GM18861 (cell line): ENCODE results near the gene ANP32A.

ENCODE experiments used
- ATAC-seq: cut with Tn5 transposase; IDR thresholded peaks from one replicate; pipeline ENCODE4 v1.9.1; 2021; ENCODE audit not compliant: unreplicated experiment

Gene ANP32A

DNA sequence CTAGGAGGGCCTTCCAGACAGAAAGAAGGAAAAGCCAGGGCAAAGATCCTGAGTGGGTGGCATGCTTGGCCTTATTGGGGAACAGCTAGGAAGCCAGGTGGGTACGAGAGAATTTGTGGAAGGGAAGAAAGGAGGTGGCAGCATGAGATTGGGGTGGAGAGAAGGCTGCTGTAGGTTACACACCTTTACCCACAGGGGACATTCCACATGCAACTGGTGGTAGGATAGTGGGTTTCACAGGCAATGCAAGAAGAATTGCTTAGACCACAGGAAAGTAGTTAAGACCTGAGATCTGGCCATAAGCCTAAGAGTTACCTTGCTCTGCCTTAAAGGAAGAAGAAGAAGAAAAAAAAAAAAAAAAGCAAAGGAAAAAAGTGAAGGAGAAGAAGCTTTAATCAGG is 19.8 kb downstream of the ANP32A start:
- ATAC-seq, result no peak

DNA sequence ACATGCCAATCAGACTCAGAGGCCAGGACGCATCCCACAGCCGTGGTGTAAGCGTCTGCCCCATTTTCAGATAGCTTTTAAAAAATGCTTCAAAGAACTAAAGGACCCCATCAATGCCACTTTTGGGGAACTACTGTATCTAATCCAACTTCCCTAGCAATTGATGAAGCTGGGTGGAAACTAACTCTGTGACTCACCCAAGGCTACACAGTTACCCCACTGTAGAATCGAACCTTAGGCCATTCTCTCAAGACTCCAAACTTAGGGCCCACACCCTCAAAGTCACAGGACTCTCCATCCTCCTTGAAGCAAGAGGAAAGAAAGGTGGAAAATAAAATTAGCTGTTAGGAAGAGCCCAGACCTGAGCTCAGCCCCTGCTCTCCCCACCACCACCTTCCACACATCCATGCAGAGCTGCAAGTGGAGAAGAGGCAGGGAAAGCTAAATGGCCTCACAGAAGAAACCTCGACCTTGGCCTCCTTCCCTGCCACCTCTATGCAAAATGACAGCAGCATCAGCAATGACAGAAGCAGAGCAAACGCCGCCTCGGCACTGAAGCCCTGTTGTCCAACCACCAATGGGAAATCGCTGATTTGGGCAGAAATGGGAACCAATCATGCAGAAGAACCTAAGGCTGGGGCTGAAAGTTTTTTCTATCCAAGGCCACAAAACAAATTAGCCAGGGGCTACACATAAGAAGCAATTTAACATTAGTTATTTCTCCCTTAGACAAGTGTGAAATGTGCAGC is 22.2 kb downstream of the ANP32A start:
- no peak for ATAC-seq

DNA sequence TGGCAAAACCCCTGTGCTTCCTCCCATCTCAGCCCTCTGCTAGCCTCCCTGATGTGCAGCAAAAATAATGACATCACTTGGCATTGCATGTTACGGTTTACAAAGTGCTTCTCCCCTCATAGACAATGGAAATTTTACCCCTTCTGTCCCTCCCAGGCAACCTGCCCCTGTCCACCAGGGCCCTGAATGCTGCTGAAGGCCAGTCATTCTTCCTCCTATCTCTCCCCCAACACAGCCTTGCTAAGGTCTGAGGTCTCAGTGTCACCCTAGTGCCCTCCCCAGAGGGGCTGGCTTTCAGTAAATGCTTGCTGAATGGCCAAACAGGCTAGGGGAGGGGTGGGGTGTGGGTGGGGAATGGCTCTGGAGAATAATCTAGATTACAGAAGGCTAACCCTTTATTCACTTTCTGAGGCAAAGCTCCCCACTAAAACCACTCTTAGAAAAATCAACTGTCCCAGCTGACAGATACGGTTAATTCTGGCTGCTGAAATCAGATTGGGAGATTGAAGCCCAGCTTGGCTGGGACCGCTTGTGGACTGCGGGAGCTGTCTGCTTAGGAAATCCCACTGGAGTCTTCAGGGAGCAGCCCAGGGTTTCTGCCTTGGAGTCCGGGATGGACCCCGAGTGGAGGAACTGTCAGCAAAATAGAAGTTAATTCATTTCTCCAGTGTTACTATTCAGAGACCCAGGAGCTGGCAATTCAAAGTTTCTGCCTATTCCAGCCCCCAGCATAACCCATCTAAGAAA is 22.9 kb downstream of the ANP32A start:
- no peak for ATAC-seq

DNA sequence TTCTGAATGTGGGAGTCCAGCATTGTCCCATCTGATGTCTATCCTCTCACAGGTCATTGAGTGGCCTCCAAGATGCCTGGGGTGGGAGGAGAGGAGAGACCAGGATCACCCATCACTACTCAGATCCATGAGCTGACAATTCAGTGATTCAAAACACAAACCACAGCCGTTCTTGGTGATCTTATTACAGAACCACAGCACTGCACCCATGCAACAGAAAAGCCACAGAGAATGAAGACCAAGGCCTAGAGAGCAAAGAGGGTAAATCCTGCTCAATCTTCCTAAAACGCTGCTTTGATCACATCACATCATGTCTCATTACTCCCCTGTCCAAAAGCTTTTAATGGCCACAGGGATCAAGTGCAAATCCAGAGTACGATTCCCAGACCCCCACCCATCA is 23.5 kb downstream of the ANP32A start:
- no peak for ATAC-seq

DNA sequence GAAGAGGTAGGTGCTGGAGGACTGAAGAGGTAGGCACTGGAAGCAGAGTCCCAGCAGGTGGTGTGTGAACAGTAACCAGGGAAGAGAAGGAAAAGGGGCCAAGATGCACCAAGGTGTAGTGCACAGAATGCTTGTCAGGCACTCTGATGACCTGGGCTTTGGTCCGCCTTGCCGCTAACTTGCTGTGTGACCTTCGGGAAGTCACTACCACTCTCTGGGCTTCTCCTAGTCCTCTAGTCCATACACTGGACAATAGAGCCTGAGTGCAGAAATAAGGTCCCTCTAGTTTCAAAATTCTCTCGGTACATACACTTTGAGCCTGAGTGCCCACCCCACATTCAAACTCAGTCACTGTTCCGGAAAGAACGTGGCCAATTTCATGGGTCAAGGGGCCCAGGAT is 24.1 kb downstream of the ANP32A start:
- ATAC-seq, result no peak

DNA sequence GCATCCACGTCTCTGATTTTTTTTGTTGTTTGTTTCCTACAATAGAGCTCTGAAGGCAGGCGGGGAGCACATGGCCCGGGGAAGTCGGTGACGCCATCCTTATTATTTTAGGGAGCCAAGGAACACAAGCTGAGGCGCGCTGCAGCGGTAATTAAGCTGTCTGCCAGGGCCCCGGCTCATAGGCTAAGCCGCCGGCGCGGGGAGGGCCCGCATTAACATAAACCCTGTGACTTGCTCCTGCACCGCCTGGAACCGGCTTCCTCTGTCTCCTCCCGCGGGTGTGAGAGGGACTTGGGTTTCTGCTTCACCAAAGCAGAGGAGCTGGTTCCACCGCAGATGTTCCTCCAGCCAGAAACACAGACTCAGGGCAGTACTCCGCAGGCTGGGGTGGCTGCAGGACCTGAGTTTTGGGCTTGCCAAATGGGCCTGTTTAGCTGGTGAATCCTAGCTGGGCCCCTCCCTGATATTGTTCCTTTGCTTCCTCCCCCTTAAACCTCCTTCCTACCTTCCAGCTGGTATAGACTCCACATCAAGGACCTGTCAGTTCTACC is 25.3 kb downstream of the ANP32A start:
- peak; percentile 47 for ATAC-seq

DNA sequence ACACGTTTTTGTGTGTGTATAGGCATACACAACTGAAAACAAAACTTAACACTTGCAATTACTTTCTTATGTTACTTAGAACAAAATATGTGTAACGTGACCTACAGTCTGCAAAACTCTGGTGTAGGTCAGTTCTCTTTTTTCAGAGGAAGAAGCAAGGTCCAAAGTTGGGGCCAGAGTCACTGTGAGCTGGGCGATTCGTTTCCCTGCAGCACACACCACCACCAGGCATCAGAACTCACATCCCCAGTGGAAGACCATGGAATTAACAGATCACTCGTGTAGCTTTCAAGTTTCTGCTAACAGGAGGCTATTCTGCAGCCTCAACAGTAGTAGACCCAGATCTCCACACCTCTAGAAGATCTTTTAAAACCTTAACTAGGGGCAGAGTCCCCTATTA is 25.8 kb downstream of the ANP32A start:
- no peak for ATAC-seq

DNA sequence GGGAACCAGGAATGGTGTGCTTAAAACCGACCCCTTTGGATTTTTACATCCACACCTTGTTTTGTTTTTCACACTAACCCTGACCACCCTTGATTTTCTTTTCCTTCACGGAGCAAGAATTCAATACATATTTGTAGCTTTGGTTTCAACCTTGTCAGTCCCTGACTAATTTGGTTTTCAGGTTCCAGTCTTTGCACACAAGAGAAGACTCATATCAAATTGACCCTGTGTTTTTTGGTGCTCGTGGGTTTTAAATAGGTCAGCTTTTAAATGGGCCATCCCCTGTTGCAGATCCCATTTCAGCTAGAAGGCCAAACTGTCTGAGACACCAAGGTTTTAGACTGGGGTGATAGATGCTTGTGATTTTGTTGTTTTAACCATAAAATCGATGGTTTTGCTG is 26.4 kb downstream of the ANP32A start:
- no peak for ATAC-seq

DNA sequence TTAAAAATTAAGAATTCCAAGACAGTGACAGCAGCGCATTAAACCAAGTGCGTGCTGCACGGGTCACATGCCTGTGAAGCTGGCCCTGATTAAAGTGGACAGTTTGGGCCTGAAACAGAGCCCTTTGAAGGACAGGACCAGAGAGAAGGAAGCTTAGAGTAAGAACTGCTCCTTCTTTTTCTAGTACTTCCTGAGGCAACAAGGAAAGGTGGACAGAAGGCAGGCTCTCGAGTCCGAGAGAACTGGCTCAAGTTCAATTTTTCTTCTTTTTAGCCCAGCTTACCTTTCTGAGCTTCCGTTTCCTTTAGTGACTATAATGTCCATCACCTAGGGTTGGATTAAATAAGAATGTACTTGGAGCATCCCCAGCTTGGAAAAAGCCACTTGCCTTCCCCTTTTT is 26.9 kb downstream of the ANP32A start:
- no peak for ATAC-seq

DNA sequence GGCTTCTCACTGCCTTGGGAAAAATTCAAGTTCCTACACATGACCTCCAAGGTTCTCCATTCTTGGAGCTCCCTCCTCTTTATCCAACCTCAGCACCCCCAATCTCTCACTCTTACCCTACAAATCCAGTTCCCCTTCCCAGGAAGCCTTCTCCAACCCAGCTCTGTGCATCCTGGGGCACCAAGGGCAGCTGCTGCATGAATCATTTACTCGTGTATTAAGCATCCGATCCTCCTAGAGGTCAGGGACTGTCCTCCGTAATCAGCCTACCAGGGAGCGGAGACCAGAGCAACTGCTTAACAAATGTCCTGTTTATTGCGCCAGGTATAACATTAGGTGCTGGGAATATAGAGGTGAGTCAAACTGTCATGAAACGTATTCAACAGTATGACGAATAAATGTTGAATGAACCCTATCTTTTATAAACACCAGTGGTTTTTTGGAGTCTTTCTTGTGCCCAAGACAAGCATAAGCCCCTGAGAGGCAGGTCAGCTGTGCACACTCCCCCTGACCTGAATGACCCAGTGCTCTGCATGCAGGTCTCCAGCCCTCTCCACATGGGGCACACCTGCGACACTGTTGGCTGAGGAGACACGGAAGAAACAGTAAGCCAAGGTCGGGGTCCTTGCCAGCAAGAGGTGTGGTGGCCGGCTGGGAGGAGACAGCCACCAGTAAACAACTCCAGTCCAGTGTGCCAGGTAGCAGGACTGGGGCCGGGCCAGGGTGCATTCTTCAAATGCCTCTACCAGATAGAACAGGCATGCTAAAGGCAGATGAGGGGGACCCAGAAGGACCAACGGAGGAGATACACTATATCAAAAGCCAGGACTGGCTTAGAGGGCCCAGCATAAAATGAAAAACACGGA is 27.6 kb downstream of the ANP32A start:
- no peak for ATAC-seq

DNA sequence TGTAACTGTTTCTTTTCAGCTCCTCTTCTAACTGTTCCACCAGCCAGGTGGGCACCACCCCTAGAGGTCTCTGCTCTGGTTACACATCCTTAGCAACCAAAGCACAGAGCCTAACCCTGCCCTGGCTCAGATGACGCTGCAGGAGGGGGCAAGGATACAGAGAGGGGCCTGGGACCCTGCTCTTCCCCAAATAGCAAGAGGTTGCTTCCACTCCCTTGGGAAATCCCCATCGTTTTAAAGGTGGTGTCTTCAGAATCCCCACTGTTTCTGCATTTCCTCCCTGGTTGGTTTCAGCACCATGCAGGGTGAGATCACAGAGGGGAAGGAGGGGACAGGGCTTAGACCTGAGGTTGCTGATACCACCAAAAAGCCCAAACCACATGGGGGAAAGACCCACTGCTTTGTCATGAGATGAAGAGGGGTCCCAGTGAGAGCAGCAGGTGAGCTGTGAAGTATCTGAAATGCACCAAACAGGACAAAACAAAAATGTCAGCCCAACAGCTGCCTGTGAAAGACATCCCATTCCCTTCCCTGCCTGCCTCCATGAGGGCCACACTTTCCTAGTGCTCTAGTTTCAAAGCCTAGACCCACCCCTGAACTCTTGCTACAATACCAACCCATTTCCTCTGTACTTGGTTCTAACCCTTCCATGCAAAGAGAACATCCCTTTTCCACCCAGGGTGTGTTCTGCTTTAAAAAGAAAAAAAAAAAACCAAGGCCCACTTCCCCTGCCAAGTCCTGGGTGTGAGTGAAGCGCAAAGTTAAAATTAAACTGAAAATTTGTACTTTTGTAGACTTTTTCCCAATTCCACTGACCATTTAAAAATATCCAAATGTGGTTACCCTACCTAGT is 29.0 kb downstream of the ANP32A start:
- peak; percentile 47 for ATAC-seq

DNA sequence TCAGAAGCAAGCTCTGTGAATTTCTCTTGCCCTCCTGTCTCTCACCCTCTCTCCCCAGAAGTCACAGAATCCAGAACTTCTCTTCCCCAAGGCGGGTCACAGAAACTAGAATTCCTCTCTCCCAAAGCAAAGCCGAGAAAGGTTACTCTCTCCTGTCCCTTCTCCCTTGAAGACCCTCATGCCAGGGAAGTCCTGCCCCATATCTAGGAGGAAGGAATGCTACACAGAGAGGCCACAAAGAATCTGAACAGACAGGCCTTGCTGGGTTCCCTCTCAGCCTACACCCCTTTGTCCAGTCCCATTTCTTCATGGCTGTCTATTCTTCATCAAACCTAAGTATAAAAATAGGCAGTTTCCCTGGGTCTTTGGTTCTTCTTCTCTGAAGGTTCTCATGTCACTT is 29.8 kb downstream of the ANP32A start:
- no peak for ATAC-seq

DNA sequence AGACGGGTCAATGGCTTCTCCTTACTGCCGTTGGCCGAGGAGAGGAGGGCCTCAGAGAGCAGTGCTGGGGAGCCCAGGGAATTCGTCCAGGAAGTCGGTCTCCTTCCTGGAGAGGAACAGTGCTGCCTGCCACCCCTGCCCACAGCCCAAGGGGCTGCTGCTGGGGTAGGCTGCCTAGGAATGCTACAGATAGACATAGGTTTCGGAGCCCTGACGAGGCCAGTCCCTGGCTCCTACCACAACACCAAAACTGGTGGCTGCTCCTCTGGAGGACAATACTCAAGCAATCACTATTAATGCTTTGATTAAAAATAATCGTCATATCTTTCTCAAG is 30.5 kb downstream of the ANP32A start:
- ATAC-seq, result no peak

DNA sequence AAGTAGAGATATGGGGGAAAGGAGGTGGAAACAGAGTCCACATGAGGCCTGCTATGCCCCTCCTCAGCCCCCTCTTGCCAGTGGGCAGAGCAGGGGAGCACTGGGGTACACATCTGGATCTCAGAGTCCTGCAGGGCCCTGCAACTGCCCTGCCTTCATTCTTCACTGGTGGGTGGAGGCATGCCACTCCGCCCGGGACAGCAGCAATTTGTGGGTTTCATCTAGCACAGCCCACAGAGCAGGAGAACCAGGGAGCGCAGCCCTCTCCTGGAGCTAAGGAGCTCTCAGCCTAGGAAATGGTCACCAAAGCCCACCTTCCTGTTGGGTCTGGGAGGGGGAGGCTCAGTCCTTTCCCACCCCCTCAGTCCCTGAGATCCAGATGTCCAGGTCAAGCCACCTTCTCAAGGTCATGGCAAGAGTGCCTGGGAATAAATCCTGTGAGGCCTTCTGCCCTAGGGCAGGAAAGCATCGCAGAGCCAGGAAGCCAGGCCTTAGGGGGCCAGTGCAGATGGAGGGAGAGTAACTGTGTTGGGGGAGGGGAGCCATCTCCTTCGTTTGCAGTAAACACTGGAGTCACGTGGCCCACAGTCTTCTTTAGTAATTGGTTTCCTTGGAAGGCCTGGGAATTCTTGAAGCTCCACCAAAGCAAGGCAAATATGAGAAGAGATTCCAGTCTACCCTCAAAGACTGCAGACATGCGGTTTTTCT is 31.0 kb downstream of the ANP32A start:
- ATAC-seq, result no peak

DNA sequence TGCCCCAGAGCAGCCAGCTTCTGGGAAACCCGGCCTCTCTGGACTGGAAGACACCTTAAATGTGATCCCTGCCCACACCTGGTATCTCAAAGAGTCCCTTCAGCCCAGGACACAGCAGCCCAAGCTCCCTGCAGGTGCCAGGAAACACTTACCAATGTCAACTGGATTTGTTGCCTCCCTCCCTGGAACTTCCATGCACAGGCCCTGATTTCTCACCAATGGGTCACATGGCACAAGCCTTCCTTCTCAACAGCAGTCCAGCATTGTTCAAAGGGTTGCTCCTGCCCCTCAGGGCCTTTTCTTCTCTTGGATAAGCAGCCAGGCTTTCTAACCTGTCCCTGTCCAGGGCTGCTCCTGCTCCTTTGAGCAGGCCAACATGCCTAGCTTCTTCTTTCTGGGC is 31.6 kb downstream of the ANP32A start:
- ATAC-seq, result no peak

DNA sequence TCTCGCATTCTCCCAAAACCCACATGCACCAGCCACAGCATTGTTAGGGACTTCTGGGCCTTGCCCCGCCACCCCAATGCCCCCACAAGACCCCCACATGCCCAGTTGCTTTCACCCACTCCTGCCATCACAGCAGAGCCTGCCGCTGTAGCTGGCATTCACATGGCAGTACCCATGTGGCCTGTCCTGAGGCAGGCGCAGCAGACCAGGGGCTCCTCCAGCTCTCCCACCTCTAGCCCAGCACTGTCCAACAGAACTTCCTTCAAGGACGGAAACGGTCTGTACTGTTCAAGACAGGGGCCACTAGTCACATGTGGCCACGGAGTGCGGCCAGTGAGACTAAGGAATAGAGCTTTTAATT is 32.5 kb downstream of the ANP32A start:
- no peak for ATAC-seq

DNA sequence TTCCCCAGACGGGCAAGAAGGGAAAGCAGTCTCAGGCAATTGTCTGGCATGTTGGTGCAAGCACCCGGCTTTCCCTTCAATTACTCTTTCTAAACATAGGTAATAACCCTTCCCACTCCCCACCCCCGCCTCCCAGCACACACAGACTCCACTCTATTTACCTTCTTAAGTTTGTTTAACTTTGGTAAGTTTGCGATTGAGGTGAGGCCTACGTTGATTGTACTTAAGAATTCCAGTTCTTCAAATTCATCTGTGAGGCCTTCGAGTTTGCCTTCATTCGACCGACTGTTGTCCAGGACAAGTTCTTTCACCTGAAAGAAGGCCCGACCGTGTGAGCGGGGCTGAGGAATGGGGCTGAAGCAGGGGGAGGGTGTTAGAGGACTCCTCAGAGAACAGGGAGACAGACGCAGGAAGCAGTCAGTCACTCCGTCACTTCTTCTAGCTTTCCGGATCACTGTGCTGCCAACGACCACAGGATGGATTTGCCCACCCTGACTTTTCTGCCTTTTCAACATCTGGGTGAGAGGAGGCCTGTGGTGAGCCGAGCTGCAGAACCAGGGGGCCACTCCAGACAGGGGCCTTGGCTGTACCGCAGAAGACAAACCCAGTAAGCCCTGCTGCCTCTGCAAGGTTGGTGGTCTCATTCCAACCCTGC is 33.0 kb downstream of the ANP32A start:
- no peak for ATAC-seq

DNA sequence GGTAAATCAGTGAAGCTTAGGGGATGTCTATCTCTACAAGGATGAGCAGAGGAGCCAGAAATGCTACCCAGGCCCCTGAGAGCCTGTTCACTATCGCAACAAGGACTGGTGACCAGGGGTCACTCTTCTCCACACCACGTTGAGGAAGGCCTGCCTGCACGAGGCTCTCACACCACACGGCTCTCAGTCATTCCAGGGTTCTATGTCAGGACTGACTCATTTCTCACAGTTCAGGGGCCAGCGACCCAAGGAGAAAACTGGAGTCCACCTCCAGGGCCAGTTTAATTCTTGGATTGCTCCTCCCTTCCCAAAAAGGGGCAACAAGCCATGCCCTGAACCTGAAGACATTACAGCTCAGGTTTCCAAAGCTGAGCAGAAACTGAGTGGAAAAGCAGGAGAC is 33.9 kb downstream of the ANP32A start:
- ATAC-seq, result no peak

DNA sequence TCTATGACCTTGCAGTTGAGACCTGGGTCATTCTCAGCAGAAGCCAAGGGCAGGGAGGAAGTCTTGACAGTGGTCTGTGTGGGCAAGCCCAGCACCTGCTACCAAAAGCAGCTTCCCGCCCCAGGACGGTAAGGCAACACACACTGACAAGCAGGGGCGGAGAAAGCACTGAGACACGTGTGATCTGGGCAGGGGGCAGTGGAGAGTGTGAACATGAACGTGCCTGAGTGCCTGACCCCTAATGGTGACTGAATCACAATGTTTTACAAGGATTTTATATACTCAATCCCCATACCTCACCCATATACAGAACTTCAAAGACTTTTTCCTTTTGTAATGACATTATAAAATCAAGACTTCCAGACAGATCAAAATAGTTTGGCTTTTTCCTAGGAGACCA is 35.2 kb downstream of the ANP32A start:
- no peak for ATAC-seq

DNA sequence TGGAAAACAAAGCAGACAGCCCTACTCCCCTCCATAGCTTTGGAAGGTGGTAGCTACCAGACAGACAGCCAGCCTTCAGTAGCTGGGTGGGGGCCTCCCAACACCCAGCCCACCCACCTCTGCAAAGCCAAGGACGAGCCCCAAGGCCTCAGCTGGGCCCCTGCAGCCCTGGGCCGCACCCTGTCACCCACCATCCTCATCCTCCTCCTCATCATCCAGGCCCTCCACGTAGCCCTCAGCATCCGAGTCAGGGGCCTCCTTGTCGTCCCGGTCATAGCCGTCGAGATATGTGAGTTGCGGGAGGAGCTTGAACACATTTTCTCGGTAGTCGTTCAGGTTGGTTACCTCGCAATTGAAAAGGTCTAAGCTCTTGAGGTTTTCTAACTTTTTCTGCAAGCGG is 36.5 kb downstream of the ANP32A start:
- ATAC-seq, result no peak
